ENCODE measurements around the gene EPG5.
A peak's percentile ranks its signal among the peaks of the same experiment; 100 is the strongest.

Gene EPG5

DNA sequence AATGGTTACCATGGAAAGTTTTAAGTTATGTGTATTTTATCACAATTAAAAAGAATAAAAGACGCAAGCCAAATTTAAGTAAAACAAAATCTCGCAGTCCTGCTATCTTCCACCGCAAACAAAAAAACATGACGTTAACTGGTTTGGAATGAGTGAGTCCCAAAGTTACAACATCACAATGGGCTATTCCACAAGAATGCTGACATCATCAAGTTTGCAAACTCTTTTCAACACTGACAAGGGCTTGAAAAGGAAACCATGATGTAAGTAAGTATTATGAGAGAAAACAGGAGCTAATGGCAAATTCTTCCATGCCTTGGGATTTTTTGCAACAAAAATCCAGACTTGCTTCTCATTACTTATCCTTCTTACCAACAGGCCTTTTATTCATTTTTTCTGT is 110.6 kb downstream of the EPG5 start:
- no peak overlapping the region for H2AK5ac ChIP-seq (ENCODE audit: low read length)
- H3K4me1 ChIP-seq (ENCODE audit: control insufficient read depth in 1 of 2, insufficient read depth in 2 of 2, low read length in 2 of 2): peaks cover 0 to 8% of the 10 kb centered on the region in 2 experiments
- peaks cover 21 to 36% of the 10 kb centered on the region in 2 experiments for H3K36me3 ChIP-seq (ENCODE audit: control insufficient read depth in 1 of 2, insufficient read depth in 2 of 2, low read length in 2 of 2)
- no peak overlapping the region for H3K23ac ChIP-seq (ENCODE audit: low read length)
- peak; percentile 60 to 73 for DNase-seq
- H3K4me3 ChIP-seq (ENCODE audit: low read depth, low read length): no peak overlapping the region
- WGBS (ENCODE audit: extremely low coverage, insufficient coverage, insufficient read length): no CpG with 5 or more reads among the region's 4 CpGs
- H3K27me3 ChIP-seq (ENCODE audit: insufficient read depth, low read length): no peaks in the 10 kb centered on the region
- no peak overlapping the region for H3K18ac ChIP-seq (ENCODE audit: low read length)
- H3K14ac ChIP-seq (ENCODE audit: low read length): no peak overlapping the region
- no peaks in the 10 kb centered on the region for H3K79me2 ChIP-seq (ENCODE audit: control insufficient read depth, insufficient read depth, low read length, poor library complexity)
- H3K9me3 ChIP-seq (ENCODE audit: insufficient read depth, low read depth, low read length): no peaks in the 10 kb centered on the region
- H2BK12ac ChIP-seq (ENCODE audit: low read length): no peak overlapping the region
- no peak overlapping the region for H2BK120ac ChIP-seq (ENCODE audit: insufficient read depth, low read length, poor library complexity)
- no peak overlapping the region for H2BK5ac ChIP-seq (ENCODE audit: low read depth, low read length, poor library complexity)
- H4K8ac ChIP-seq (ENCODE audit: low read depth, low read length): no peak overlapping the region
- no peak overlapping the region for H3K9ac ChIP-seq (ENCODE audit: low read length)
- no peak overlapping the region for H3K27ac ChIP-seq (ENCODE audit: low read depth, low read length)
- H2AFZ ChIP-seq (ENCODE audit: insufficient read depth, low read length, poor library complexity): no peak overlapping the region
- H4K12ac ChIP-seq (ENCODE audit: low read depth, low read length): no peak overlapping the region
- H3K4ac ChIP-seq (ENCODE audit: low read depth, low read length): no peak overlapping the region
- no peaks in the 10 kb centered on the region for H3K79me1 ChIP-seq (ENCODE audit: low read length)
- no peak overlapping the region for H3K4me2 ChIP-seq (ENCODE audit: low read length)
- no peak overlapping the region for H4K91ac ChIP-seq (ENCODE audit: low read depth, low read length)

DNA sequence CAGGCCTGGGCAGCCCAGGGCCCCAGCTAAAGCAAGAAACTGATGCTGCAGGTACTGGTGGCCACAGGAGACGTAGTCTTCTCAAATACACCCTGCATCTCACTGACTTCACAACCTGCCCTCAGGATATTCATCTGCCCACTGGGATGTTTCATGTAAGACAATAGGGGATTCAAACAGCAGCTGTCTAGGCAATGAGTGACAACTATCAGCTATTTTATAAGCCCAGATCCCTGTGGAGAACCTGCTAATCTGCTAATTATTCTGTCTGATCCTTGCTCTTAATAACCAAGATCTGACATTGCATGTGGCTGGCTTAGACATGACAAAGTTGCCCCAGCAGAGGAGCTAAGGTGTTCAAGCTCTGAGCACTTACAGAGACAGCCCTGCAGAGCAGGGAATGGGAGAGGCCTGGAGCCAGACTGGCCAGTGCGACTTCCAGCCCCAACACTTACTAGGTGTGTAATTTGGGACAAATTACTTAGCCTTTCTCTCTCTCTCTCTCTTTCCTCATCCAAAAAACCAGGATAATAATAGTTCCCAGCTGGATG is 113.0 kb downstream of the EPG5 start:
- no peak overlapping the region for H2AK5ac ChIP-seq (ENCODE audit: low read length)
- no peak overlapping the region for H3K14ac ChIP-seq (ENCODE audit: low read length)
- H2AFZ ChIP-seq (ENCODE audit: insufficient read depth, low read length, poor library complexity): no peak overlapping the region
- peaks cover 0 to 4% of the 10 kb centered on the region in 2 experiments for H3K4me1 ChIP-seq (ENCODE audit: control insufficient read depth in 1 of 2, insufficient read depth in 2 of 2, low read length in 2 of 2)
- no peaks in the 10 kb centered on the region for H3K27me3 ChIP-seq (ENCODE audit: insufficient read depth, low read length)
- no peaks in the 10 kb centered on the region for H3K79me1 ChIP-seq (ENCODE audit: low read length)
- no CpG with 5 or more reads among the region's 2 CpGs for WGBS (ENCODE audit: extremely low coverage, insufficient coverage, insufficient read length)
- no peak for DNase-seq
- no peak overlapping the region for H2BK5ac ChIP-seq (ENCODE audit: low read depth, low read length, poor library complexity)
- no peak overlapping the region for H4K91ac ChIP-seq (ENCODE audit: low read depth, low read length)
- no peak overlapping the region for H3K4ac ChIP-seq (ENCODE audit: low read depth, low read length)
- no peak overlapping the region for H3K9ac ChIP-seq (ENCODE audit: low read length)
- no peak overlapping the region for H3K27ac ChIP-seq (ENCODE audit: low read depth, low read length)
- no peak overlapping the region for H3K4me3 ChIP-seq (ENCODE audit: low read depth, low read length)
- no peak overlapping the region for H3K18ac ChIP-seq (ENCODE audit: low read length)
- H3K23ac ChIP-seq (ENCODE audit: low read length): no peak overlapping the region
- no peak overlapping the region for H4K12ac ChIP-seq (ENCODE audit: low read depth, low read length)
- no peak overlapping the region for H3K4me2 ChIP-seq (ENCODE audit: low read length)
- H3K9me3 ChIP-seq (ENCODE audit: insufficient read depth, low read depth, low read length): no peaks in the 10 kb centered on the region
- H3K36me3 ChIP-seq (ENCODE audit: control insufficient read depth in 1 of 2, insufficient read depth in 2 of 2, low read length in 2 of 2): peaks cover 25 to 37% of the 10 kb centered on the region in 2 experiments
- no peak overlapping the region for H2BK12ac ChIP-seq (ENCODE audit: low read length)
- no peak overlapping the region for H4K8ac ChIP-seq (ENCODE audit: low read depth, low read length)
- H2BK120ac ChIP-seq (ENCODE audit: insufficient read depth, low read length, poor library complexity): no peak overlapping the region
- no peaks in the 10 kb centered on the region for H3K79me2 ChIP-seq (ENCODE audit: control insufficient read depth, insufficient read depth, low read length, poor library complexity)

DNA sequence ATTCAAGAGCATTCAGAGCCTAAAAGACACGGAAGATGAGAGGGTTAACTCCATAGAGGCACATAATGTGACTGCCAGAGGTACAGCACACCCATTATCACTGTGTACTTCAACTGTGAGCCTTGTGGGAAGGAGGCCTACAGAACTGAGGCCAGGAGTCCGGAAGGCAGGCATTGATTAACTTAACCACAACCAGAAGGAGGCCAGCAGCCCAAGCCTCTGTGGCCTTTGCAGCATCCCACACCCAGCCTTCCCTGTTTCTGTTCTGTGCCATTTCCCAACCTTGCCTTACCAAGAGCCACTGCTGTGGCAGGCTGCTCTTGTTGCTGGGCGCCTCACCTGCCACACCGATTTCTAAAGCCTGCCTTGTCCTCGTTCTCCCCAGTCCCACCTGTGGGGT is 114.5 kb downstream of the EPG5 start:
- H3K79me1 ChIP-seq (ENCODE audit: low read length): no peaks in the 10 kb centered on the region
- H2BK5ac ChIP-seq (ENCODE audit: low read depth, low read length, poor library complexity): no peak overlapping the region
- no peak overlapping the region for H2AFZ ChIP-seq (ENCODE audit: insufficient read depth, low read length, poor library complexity)
- no peak overlapping the region for H3K18ac ChIP-seq (ENCODE audit: low read length)
- H3K27me3 ChIP-seq (ENCODE audit: insufficient read depth, low read length): no peaks in the 10 kb centered on the region
- H4K91ac ChIP-seq (ENCODE audit: low read depth, low read length): no peak overlapping the region
- H3K23ac ChIP-seq (ENCODE audit: low read length): no peak overlapping the region
- WGBS (ENCODE audit: extremely low coverage, insufficient coverage, insufficient read length): no CpG with 5 or more reads among the region's 5 CpGs
- no peak overlapping the region for H4K8ac ChIP-seq (ENCODE audit: low read depth, low read length)
- H4K12ac ChIP-seq (ENCODE audit: low read depth, low read length): no peak overlapping the region
- H2AK5ac ChIP-seq (ENCODE audit: low read length): no peak overlapping the region
- no peak overlapping the region for H3K27ac ChIP-seq (ENCODE audit: low read depth, low read length)
- H3K36me3 ChIP-seq (ENCODE audit: control insufficient read depth in 1 of 2, insufficient read depth in 2 of 2, low read length in 2 of 2): peaks cover 23 to 29% of the 10 kb centered on the region in 2 experiments
- H3K9ac ChIP-seq (ENCODE audit: low read length): peak overlapping the region; percentile 29
- peaks cover 0 to 2% of the 10 kb centered on the region in 2 experiments for H3K4me1 ChIP-seq (ENCODE audit: control insufficient read depth in 1 of 2, insufficient read depth in 2 of 2, low read length in 2 of 2)
- no peaks in the 10 kb centered on the region for H3K79me2 ChIP-seq (ENCODE audit: control insufficient read depth, insufficient read depth, low read length, poor library complexity)
- H3K4me3 ChIP-seq (ENCODE audit: low read depth, low read length): peak overlapping the region; percentile 11
- no peak for DNase-seq
- H2BK120ac ChIP-seq (ENCODE audit: insufficient read depth, low read length, poor library complexity): no peak overlapping the region
- no peak overlapping the region for H3K4ac ChIP-seq (ENCODE audit: low read depth, low read length)
- H3K9me3 ChIP-seq (ENCODE audit: insufficient read depth, low read depth, low read length): no peaks in the 10 kb centered on the region
- H2BK12ac ChIP-seq (ENCODE audit: low read length): no peak overlapping the region
- no peak overlapping the region for H3K4me2 ChIP-seq (ENCODE audit: low read length)
- H3K14ac ChIP-seq (ENCODE audit: low read length): no peak overlapping the region

DNA sequence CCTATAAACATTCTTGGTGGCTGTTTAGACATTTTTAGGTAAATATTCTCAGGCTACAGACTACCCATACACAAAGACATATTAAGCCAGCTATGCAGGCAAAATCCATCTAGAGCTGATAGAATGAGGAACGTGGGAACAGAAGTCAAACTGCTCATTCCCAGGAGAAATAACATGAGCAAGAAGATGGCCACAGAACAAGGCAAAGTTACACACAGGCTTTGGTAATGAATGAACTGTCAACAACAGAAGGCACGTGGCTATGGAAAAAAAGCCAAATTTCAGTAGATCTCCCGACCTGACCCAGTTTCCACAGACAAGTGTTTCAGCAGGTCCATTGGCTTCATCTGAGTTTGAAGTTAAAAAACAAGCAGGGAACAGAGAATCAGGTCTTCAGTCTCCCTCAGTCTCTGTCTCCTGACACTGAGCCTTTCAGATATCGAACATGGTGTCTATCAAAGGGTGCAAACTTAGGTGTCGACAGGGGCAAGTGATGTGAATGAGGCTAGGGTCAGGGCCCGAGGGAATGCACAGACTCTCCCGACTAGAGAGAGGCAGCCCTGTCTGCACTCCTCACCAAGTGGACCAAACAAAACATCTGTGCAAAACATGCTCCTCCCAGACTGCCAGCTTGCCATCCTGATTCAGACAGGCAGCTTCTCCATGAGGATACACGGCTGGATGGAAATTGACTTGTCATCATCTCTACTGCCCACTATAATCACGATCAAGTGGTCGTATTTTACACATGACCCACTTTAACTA is 115.8 kb downstream of the EPG5 start:
- H2AFZ ChIP-seq (ENCODE audit: insufficient read depth, low read length, poor library complexity): no peak overlapping the region
- H3K9me3 ChIP-seq (ENCODE audit: insufficient read depth, low read depth, low read length): no peaks in the 10 kb centered on the region
- H3K4ac ChIP-seq (ENCODE audit: low read depth, low read length): no peak overlapping the region
- H2BK120ac ChIP-seq (ENCODE audit: insufficient read depth, low read length, poor library complexity): no peak overlapping the region
- H3K4me2 ChIP-seq (ENCODE audit: low read length): no peak overlapping the region
- WGBS (ENCODE audit: extremely low coverage, insufficient coverage, insufficient read length): no CpG with 5 or more reads among the region's 10 CpGs
- H3K27ac ChIP-seq (ENCODE audit: low read depth, low read length): no peak overlapping the region
- no peaks in the 10 kb centered on the region for H3K79me2 ChIP-seq (ENCODE audit: control insufficient read depth, insufficient read depth, low read length, poor library complexity)
- H2AK5ac ChIP-seq (ENCODE audit: low read length): no peak overlapping the region
- peaks cover 0 to 2% of the 10 kb centered on the region in 2 experiments for H3K4me1 ChIP-seq (ENCODE audit: control insufficient read depth in 1 of 2, insufficient read depth in 2 of 2, low read length in 2 of 2)
- peaks cover 20 to 28% of the 10 kb centered on the region in 2 experiments for H3K36me3 ChIP-seq (ENCODE audit: control insufficient read depth in 1 of 2, insufficient read depth in 2 of 2, low read length in 2 of 2)
- no peak overlapping the region for H4K91ac ChIP-seq (ENCODE audit: low read depth, low read length)
- H4K8ac ChIP-seq (ENCODE audit: low read depth, low read length): no peak overlapping the region
- no peaks in the 10 kb centered on the region for H3K79me1 ChIP-seq (ENCODE audit: low read length)
- no peak for DNase-seq
- no peak overlapping the region for H3K4me3 ChIP-seq (ENCODE audit: low read depth, low read length)
- H3K27me3 ChIP-seq (ENCODE audit: insufficient read depth, low read length): no peaks in the 10 kb centered on the region
- no peak overlapping the region for H3K14ac ChIP-seq (ENCODE audit: low read length)
- no peak overlapping the region for H2BK12ac ChIP-seq (ENCODE audit: low read length)
- H2BK5ac ChIP-seq (ENCODE audit: low read depth, low read length, poor library complexity): no peak overlapping the region
- H4K12ac ChIP-seq (ENCODE audit: low read depth, low read length): no peak overlapping the region
- no peak overlapping the region for H3K23ac ChIP-seq (ENCODE audit: low read length)
- H3K18ac ChIP-seq (ENCODE audit: low read length): no peak overlapping the region
- H3K9ac ChIP-seq (ENCODE audit: low read length): no peak overlapping the region

Data from trophoblast cell (in vitro differentiated cells and primary cell).